ENCODE results near the gene TTC28.

Gene TTC28

DNA sequence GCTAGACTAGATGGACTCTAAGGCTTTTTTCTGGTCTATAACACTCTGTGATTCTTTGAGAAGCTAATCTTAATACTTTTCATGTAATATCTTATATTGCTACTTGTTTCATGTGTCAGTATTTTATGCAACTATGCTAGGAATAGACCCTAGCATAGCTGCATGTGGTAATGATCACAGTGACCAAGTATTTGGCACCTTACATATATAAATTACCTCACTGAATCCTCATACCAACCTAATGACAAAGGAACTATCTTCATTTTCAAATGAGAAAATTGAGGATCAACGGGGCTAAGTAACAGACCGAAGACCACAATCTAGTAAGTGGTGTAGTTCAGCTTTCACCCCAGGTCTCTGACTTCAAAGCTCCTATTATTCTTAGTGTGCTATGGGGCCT, 433.2 kb downstream of the TTC28 start:
- CTCF ChIA-PET: interaction anchor here (1.4 kb wide), 1 partner anchor 44 kb away, joined by 3 read pairs; no protein-coding TSS in a partner anchor
- no peak overlapping the region for H3K27ac ChIP-seq (ENCODE audit: extremely low read depth, low read depth, low read length)
- no peaks in the 10 kb centered on the region for H3K36me3 ChIP-seq (ENCODE audit: control insufficient read depth in 2 of 2, insufficient read depth in 1 of 2, low read length in 2 of 2)
- H3K9me3 ChIP-seq (ENCODE audit: control insufficient read depth, insufficient read depth, low read depth, low read length): no peaks in the 10 kb centered on the region
- no peak overlapping the region for H3K4me3 ChIP-seq (ENCODE audit: low read depth, low read length)
- H3K4me1 ChIP-seq (ENCODE audit: control insufficient read depth, insufficient read depth, low read length): peaks cover 7% of the 10 kb centered on the region
- TF ChIP-seq ZNF510 (tag by site-specific recombination; IDR thresholded peaks at IDR 0.05; ENCODE audit: insufficient replicate concordance) (no peak), ZNF398 (tag by site-specific recombination; IDR thresholded peaks at IDR 0.05) (no peak), WT1 (tag by site-specific recombination; IDR thresholded peaks at IDR 0.05) (no peak), RBAK (tag by site-specific recombination; IDR thresholded peaks at IDR 0.05) (no peak), OVOL3 (tag by site-specific recombination; IDR thresholded peaks at IDR 0.05) (no peak), HOXC10 (CRISPR knock-in tag; IDR thresholded peaks at IDR 0.05) (no peak), ZNF324 (tag by site-specific recombination; IDR thresholded peaks at IDR 0.05) (no peak), ZNF596 (tag by site-specific recombination; IDR thresholded peaks at IDR 0.05) (no peak), ZNF639 (tag by site-specific recombination; IDR thresholded peaks at IDR 0.05) (no peak), ZNF146 (tag by site-specific recombination; IDR thresholded peaks at IDR 0.05) (no peak), ZNF473 (tag by site-specific recombination; IDR thresholded peaks at IDR 0.05) (no peak), BCL6B (tag by site-specific recombination; IDR thresholded peaks at IDR 0.05) (no peak), ZFP41 (tag by site-specific recombination; IDR thresholded peaks at IDR 0.05; ENCODE audit: borderline replicate concordance) (no peak), ZNF354C (tag by site-specific recombination; IDR thresholded peaks at IDR 0.05; ENCODE audit: borderline replicate concordance, low read depth) (no peak), ZNF311 (tag by site-specific recombination; IDR thresholded peaks at IDR 0.05; ENCODE audit: borderline replicate concordance) (no peak), ZNF19 (tag by site-specific recombination; IDR thresholded peaks at IDR 0.05; ENCODE audit: low read depth) (no peak)
- POLR2A ChIA-PET: no interaction called here

- ChIA-PET POLR2A (no interaction called here), CTCF (interaction anchor here (1.4 to 1.7 kb wide), 2 partner anchors 8 to 44 kb away, joined by 3 to 6 read pairs; no protein-coding TSS in a partner anchor)
- TF ChIP-seq SETDB1 (IDR thresholded peaks at IDR 0.05; ENCODE audit: insufficient read length, low read length) (no peak), PRDM1 (tag by site-specific recombination; IDR thresholded peaks at IDR 0.05) (0 out of 2 replicates have a peak, but pooled peaks have one; percentile 10)
- Histone ChIP-seq H3K4me3 (ENCODE audit: low read depth, low read length) (no peak overlapping the region), H3K36me3 (ENCODE audit: control insufficient read depth in 2 of 2, insufficient read depth in 1 of 2, low read length in 2 of 2) (no peaks in the 10 kb centered on the region), H3K9me3 (ENCODE audit: control insufficient read depth, insufficient read depth, low read depth, low read length) (no peaks in the 10 kb centered on the region), H3K4me1 (ENCODE audit: control insufficient read depth, insufficient read depth, low read length) (peaks cover 7% of the 10 kb centered on the region), H3K27ac (ENCODE audit: extremely low read depth, low read depth, low read length) (no peak overlapping the region)
These were observed 433.9 kb downstream of the TTC28 start for GRCh38 chr22:28245579-28246224.

Measured in HEK293 (cell line).